A549 (cell line): Measurements from ENCODE around the gene CMIP.

ENCODE experiments used
- BHLHE40 ChIP-seq: IDR thresholded peaks from 2 replicates; pipeline ENCODE4 v1.6.1; 2012; ENCODE audit warnings: low read depth, low read length, inconsistent platforms
- CEBPB ChIP-seq, 2 experiments: fragments of >200 bp in 1 of 2; sonication (Bioruptor Twin) in 1 of 2; formaldehyde crosslinking in 1 of 2; IDR thresholded peaks; 2 replicates each; pipeline ENCODE4 v1.6.1; 2012 to 2016
- CTCF ChIP-seq: fragments of >200 bp; sonication (Bioruptor Twin); formaldehyde crosslinking; IDR thresholded peaks from 3 replicates; pipeline ENCODE4 v1.5.1; 2016
- EP300 ChIP-seq, 2 experiments: fragments of >200 bp; sonication (Bioruptor Twin); formaldehyde crosslinking; IDR thresholded peaks; 2 replicates in 1 of 2; 3 replicates in 1 of 2; pipeline ENCODE4 v1.6.1; 2016 to 2017
- GATA3 ChIP-seq: IDR thresholded peaks from 2 replicates; pipeline ENCODE4 v1.6.1; 2012; ENCODE audit warnings: borderline replicate concordance
- JUNB ChIP-seq: fragments of >200 bp; sonication (Bioruptor Twin); formaldehyde crosslinking; IDR thresholded peaks from 2 replicates; pipeline ENCODE4 v1.6.1; 2016
- KDM5A ChIP-seq: fragments of 200-600 bp; sonication (generic); IDR thresholded peaks from 2 replicates; pipeline ENCODE4 v1.6.1; 2016; ENCODE audit warnings: antibody characterized with exemption, mild to moderate bottlenecking
- MAX ChIP-seq: IDR thresholded peaks from 2 replicates; pipeline ENCODE4 v1.6.1; 2012
- MYC ChIP-seq: IDR thresholded peaks from 2 replicates; pipeline ENCODE4 v1.6.1; 2012; ENCODE audit warnings: mild to moderate bottlenecking, inconsistent platforms, low read length, improper control_type of control experiment, borderline replicate concordance
- POLR2A ChIP-seq: IDR thresholded peaks from 2 replicates; pipeline ENCODE4 v1.6.1; 2012; ENCODE audit warnings: mild to moderate bottlenecking, low read length
- RFX5 ChIP-seq: fragments of 450-650 bp; IDR thresholded peaks from 2 replicates; pipeline ENCODE4 v1.7.1; 2014; ENCODE audit warnings: antibody characterized with exemption, mild to moderate bottlenecking, moderate library complexity
- SMC3 ChIP-seq: fragments of >200 bp; sonication (Bioruptor Twin); formaldehyde crosslinking; IDR thresholded peaks from 3 replicates; pipeline ENCODE4 v1.6.1; 2018; ENCODE audit warnings: inconsistent platforms
- ZNF302 ChIP-seq: fragments of 250-450 bp; sonication (Bioruptor Pico); IDR thresholded peaks from 2 replicates; pipeline ENCODE4 v1.9.0; 2021; ENCODE audit warnings: inconsistent platforms, mild to moderate bottlenecking, moderate library complexity
- TF ChIP-seq, protein P1 (sequence below): fragments of 200-600 bp; sonication (generic); IDR thresholded peaks from 2 replicates; pipeline ENCODE4 v1.6.1; 2016; ENCODE audit warnings: antibody characterized with exemption, mild to moderate bottlenecking, moderate library complexity

DNA sequence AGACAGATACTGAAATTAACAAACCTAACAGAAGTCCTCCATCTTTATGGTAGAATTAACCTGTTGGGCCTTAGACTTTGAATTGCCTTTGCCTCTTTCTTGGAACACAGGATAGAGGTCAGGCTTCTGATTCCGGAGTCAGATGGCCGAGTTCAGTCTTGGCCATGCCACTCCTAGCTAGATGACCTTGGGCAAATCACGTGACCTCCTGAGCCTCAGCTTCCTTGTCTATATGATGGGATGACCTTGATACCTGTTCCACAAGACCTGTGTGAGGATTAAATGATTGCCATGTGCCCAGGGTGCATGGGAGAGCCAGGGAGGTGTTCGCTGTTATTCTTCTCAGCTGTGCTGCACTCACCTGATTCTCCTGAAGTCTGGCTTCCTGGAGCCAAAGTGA lies 161.4 kb downstream of the CMIP start:
- TF ChIP-seq CTCF: no peak
- no peak for TF ChIP-seq JUNB
- TF ChIP-seq POLR2A: no peak
- TF ChIP-seq GATA3: no peak
- TF ChIP-seq MYC: no peak
- TF ChIP-seq, protein P1, sequence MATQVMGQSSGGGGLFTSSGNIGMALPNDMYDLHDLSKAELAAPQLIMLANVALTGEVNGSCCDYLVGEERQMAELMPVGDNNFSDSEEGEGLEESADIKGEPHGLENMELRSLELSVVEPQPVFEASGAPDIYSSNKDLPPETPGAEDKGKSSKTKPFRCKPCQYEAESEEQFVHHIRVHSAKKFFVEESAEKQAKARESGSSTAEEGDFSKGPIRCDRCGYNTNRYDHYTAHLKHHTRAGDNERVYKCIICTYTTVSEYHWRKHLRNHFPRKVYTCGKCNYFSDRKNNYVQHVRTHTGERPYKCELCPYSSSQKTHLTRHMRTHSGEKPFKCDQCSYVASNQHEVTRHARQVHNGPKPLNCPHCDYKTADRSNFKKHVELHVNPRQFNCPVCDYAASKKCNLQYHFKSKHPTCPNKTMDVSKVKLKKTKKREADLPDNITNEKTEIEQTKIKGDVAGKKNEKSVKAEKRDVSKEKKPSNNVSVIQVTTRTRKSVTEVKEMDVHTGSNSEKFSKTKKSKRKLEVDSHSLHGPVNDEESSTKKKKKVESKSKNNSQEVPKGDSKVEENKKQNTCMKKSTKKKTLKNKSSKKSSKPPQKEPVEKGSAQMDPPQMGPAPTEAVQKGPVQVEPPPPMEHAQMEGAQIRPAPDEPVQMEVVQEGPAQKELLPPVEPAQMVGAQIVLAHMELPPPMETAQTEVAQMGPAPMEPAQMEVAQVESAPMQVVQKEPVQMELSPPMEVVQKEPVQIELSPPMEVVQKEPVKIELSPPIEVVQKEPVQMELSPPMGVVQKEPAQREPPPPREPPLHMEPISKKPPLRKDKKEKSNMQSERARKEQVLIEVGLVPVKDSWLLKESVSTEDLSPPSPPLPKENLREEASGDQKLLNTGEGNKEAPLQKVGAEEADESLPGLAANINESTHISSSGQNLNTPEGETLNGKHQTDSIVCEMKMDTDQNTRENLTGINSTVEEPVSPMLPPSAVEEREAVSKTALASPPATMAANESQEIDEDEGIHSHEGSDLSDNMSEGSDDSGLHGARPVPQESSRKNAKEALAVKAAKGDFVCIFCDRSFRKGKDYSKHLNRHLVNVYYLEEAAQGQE: no peak
- no peak for TF ChIP-seq ZNF302
- TF ChIP-seq MAX: no peak
- TF ChIP-seq CEBPB (IDR thresholded peaks at IDR 0.05): no peak
- no peak for TF ChIP-seq EP300 (IDR thresholded peaks at IDR 0.05)
- no peak for TF ChIP-seq KDM5A
- no peak for TF ChIP-seq BHLHE40
- no peak for TF ChIP-seq SMC3
- TF ChIP-seq RFX5: no peak
